Measurements from ENCODE around the gene BICD1. TPM values are rescaled to one million over a fixed set of nuclear protein-coding genes. Genes with fewer than 3 reads are reported as not detected.
A peak's percentile ranks its signal among the peaks of the same experiment; 100 is the strongest.

BICD1 gene
- polyA plus RNA-seq, 4 donors, result 0.45 to 17.0 (median 4.3) TPM

- Histone ChIP-seq H3K27me3 (ENCODE audit: control insufficient read depth in 3 of 3, insufficient read depth in 3 of 3, low read length in 3 of 3) (no peaks in the 10 kb centered on the region), H3K36me3 (ENCODE audit: control insufficient read depth in 3 of 3, insufficient read depth in 2 of 3, low read depth in 1 of 3, low read length in 3 of 3) (peaks cover 0 to 2% (median 2%) of the 10 kb centered on the region in 3 donors), H3K4me1 (ENCODE audit: control insufficient read depth in 3 of 3, insufficient read depth in 2 of 3, low read depth in 1 of 3, low read length in 2 of 3) (peaks cover 0 to 5% (median 0%) of the 10 kb centered on the region in 3 donors), H3K4me3 (ENCODE audit: low read depth in 1 of 3, low read length in 3 of 3) (no peak overlapping the region), H3K9me3 (ENCODE audit: control insufficient read depth in 2 of 2, insufficient read depth in 1 of 2, low read depth in 1 of 2, low read length in 1 of 2) (no peaks in the 10 kb centered on the region), H3K27ac (ENCODE audit: low read depth in 1 of 3, low read length in 2 of 3) (no peak overlapping the region)
- FAIRE-seq (no peak), DNase-seq (no peak)
- 92 to 96% (median 94%) methylated on average over 5 of the region's 5 CpGs for WGBS, 3 donors
Observed at GRCh38 chr12:32118806-32119205, 12.2 kb downstream of the BICD1 start.

- H3K27me3 ChIP-seq (ENCODE audit: control insufficient read depth in 3 of 3, insufficient read depth in 3 of 3, low read length in 3 of 3), result no peaks in the 10 kb centered on the region
- no peak for FAIRE-seq
- peaks cover 0 to 2% (median 0%) of the 10 kb centered on the region in 3 donors for H3K36me3 ChIP-seq (ENCODE audit: control insufficient read depth in 3 of 3, insufficient read depth in 2 of 3, low read depth in 1 of 3, low read length in 3 of 3)
- H3K4me3 ChIP-seq (ENCODE audit: low read depth in 1 of 3, low read length in 3 of 3), result no peak overlapping the region
- 76 to 82% (median 79%) methylated on average over 2 of the region's 2 CpGs for WGBS, 3 donors
- H3K27ac ChIP-seq (ENCODE audit: low read depth in 1 of 3, low read length in 2 of 3), result no peak overlapping the region
- DNase-seq, result no peak
- H3K9me3 ChIP-seq (ENCODE audit: control insufficient read depth in 2 of 2, insufficient read depth in 1 of 2, low read depth in 1 of 2, low read length in 1 of 2), result no peaks in the 10 kb centered on the region
- peaks cover 0 to 5% (median 0%) of the 10 kb centered on the region in 3 donors for H3K4me1 ChIP-seq (ENCODE audit: control insufficient read depth in 3 of 3, insufficient read depth in 2 of 3, low read depth in 1 of 3, low read length in 2 of 3)
Observed at GRCh38 chr12:32120419-32120818, 13.8 kb downstream of the BICD1 start.

DNA sequence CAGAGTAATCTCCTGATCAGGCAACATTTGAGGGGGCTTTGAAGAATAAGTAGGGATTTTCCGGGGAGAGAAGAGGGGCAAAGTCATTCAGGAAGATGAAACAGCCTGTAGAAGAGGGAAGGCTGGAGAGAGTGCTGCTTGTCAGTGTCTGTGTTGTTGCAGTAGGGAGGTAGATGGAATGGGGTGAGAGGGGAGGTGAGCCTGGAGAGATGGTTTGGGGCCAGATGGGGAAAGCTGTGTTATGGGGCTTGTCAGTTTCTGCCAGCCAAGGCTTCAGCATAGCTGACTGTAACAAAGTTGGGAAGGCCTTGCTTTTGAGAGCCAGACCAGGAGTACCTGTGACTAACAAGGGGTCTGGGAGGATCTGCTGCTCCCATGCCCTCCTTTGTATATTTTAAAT is 18.0 kb downstream of the BICD1 start:
- Histone ChIP-seq H3K36me3 (ENCODE audit: control insufficient read depth in 3 of 3, insufficient read depth in 2 of 3, low read depth in 1 of 3, low read length in 3 of 3) (no peaks in the 10 kb centered on the region), H3K4me3 (ENCODE audit: low read depth in 1 of 3, low read length in 3 of 3) (no peak overlapping the region), H3K27ac (ENCODE audit: low read depth in 1 of 3, low read length in 2 of 3) (no peak overlapping the region), H3K27me3 (ENCODE audit: control insufficient read depth in 3 of 3, insufficient read depth in 3 of 3, low read length in 3 of 3) (no peaks in the 10 kb centered on the region), H3K9me3 (ENCODE audit: control insufficient read depth in 2 of 2, insufficient read depth in 1 of 2, low read depth in 1 of 2, low read length in 1 of 2) (no peaks in the 10 kb centered on the region), H3K4me1 (ENCODE audit: control insufficient read depth in 3 of 3, insufficient read depth in 2 of 3, low read depth in 1 of 3, low read length in 2 of 3) (peaks cover 0 to 5% (median 0%) of the 10 kb centered on the region in 3 donors)
- DNase-seq, result no peak
- no peak for FAIRE-seq
- 76 to 100% (median 100%) methylated on average over 1 of the region's 1 CpG for WGBS, 3 donors

DNA sequence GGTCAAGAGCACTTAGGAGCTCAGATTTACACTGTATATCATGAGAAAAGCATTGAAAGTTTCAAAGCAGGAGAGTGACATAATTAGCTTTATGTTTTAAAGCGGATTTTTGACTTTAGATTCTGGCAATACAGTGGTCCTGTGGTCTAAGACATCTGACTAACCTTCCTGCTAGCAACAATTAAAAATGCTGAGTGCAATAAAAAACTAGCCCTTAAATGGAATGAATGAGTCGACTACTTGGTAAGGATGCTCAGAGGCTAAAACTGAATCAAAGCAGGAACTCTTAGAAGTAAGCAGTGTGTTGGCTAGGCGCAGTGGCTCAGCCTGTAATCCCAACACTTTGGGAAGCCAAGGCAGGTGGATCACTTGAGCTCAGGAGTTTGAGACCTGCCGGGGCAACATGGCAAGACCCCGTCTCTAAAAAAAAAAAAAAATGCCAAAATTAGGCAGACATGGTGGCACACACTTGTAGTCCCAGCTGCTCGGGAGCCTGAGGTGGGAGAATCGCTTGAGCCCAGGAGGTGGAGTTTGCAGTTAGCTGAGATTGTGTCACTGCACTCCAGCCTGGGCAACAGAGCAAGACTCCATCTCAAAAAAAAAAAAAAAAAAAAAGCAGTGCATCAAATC is 18.9 kb downstream of the BICD1 start:
- Histone ChIP-seq H3K4me3 (ENCODE audit: low read depth in 1 of 3, low read length in 3 of 3) (no peak overlapping the region), H3K4me1 (ENCODE audit: control insufficient read depth in 3 of 3, insufficient read depth in 2 of 3, low read depth in 1 of 3, low read length in 2 of 3) (peaks cover 0 to under 1% (median 0%) of the 10 kb centered on the region in 3 donors), H3K36me3 (ENCODE audit: control insufficient read depth in 3 of 3, insufficient read depth in 2 of 3, low read depth in 1 of 3, low read length in 3 of 3) (no peaks in the 10 kb centered on the region), H3K27ac (ENCODE audit: low read depth in 1 of 3, low read length in 2 of 3) (no peak overlapping the region), H3K9me3 (ENCODE audit: control insufficient read depth in 2 of 2, insufficient read depth in 1 of 2, low read depth in 1 of 2, low read length in 1 of 2) (no peaks in the 10 kb centered on the region), H3K27me3 (ENCODE audit: control insufficient read depth in 3 of 3, insufficient read depth in 3 of 3, low read length in 3 of 3) (no peaks in the 10 kb centered on the region)
- DNase-seq, result no peak
- FAIRE-seq, result no peak
- WGBS, 3 donors, result 92 to 95% (median 95%) methylated on average over 7 of the region's 7 CpGs

- H3K27ac ChIP-seq (ENCODE audit: low read depth in 1 of 3, low read length in 2 of 3), result no peak overlapping the region
- 76 to 85% (median 84%) methylated on average over 2 of the region's 2 CpGs for WGBS, 3 donors
- H3K4me1 ChIP-seq (ENCODE audit: control insufficient read depth in 3 of 3, insufficient read depth in 2 of 3, low read depth in 1 of 3, low read length in 2 of 3), result no peaks in the 10 kb centered on the region
- H3K36me3 ChIP-seq (ENCODE audit: control insufficient read depth in 3 of 3, insufficient read depth in 2 of 3, low read depth in 1 of 3, low read length in 3 of 3), result no peaks in the 10 kb centered on the region
- FAIRE-seq (no peak), DNase-seq (no peak)
- no peaks in the 10 kb centered on the region for H3K9me3 ChIP-seq (ENCODE audit: control insufficient read depth in 2 of 2, insufficient read depth in 1 of 2, low read depth in 1 of 2, low read length in 1 of 2)
- H3K4me3 ChIP-seq (ENCODE audit: low read depth in 1 of 3, low read length in 3 of 3), result no peak overlapping the region
- H3K27me3 ChIP-seq (ENCODE audit: control insufficient read depth in 3 of 3, insufficient read depth in 3 of 3, low read length in 3 of 3), result no peaks in the 10 kb centered on the region
Observed at GRCh38 chr12:32126720-32127119, 20.1 kb downstream of the BICD1 start.

GRCh38 chr12:32131666-32132065 is 25.0 kb downstream of the BICD1 start:
- Histone ChIP-seq H3K9me3 (ENCODE audit: control insufficient read depth in 2 of 2, insufficient read depth in 1 of 2, low read depth in 1 of 2, low read length in 1 of 2) (no peaks in the 10 kb centered on the region), H3K4me1 (ENCODE audit: control insufficient read depth in 3 of 3, insufficient read depth in 2 of 3, low read depth in 1 of 3, low read length in 2 of 3) (peaks cover 0 to 6% (median 0%) of the 10 kb centered on the region in 3 donors), H3K36me3 (ENCODE audit: control insufficient read depth in 3 of 3, insufficient read depth in 2 of 3, low read depth in 1 of 3, low read length in 3 of 3) (no peaks in the 10 kb centered on the region), H3K4me3 (ENCODE audit: low read depth in 1 of 3, low read length in 3 of 3) (no peak overlapping the region), H3K27ac (ENCODE audit: low read depth in 1 of 3, low read length in 2 of 3) (no peak overlapping the region), H3K27me3 (ENCODE audit: control insufficient read depth in 3 of 3, insufficient read depth in 3 of 3, low read length in 3 of 3) (no peaks in the 10 kb centered on the region)
- DNase-seq (no peak), FAIRE-seq (no peak)
- WGBS, 3 donors, result 81 to 87% (median 84%) methylated on average over 5 of the region's 5 CpGs

GRCh38 chr12:32134101-32134888 is 27.6 kb downstream of the BICD1 start:
- DNase-seq, result no peak
- Histone ChIP-seq H3K27me3 (ENCODE audit: control insufficient read depth in 3 of 3, insufficient read depth in 3 of 3, low read length in 3 of 3) (no peaks in the 10 kb centered on the region), H3K36me3 (ENCODE audit: control insufficient read depth in 3 of 3, insufficient read depth in 2 of 3, low read depth in 1 of 3, low read length in 3 of 3) (no peaks in the 10 kb centered on the region), H3K9me3 (ENCODE audit: control insufficient read depth in 2 of 2, insufficient read depth in 1 of 2, low read depth in 1 of 2, low read length in 1 of 2) (no peaks in the 10 kb centered on the region), H3K4me3 (ENCODE audit: low read depth in 1 of 3, low read length in 3 of 3) (no peak overlapping the region), H3K4me1 (ENCODE audit: control insufficient read depth in 3 of 3, insufficient read depth in 2 of 3, low read depth in 1 of 3, low read length in 2 of 3) (peaks cover 0 to 6% (median 0%) of the 10 kb centered on the region in 3 donors), H3K27ac (ENCODE audit: low read depth in 1 of 3, low read length in 2 of 3) (no peak overlapping the region)
- no peak for FAIRE-seq
- 63 to 67% (median 66%) methylated on average over 8 of the region's 8 CpGs for WGBS, 3 donors

- peak; percentile 13 to 31 for DNase-seq
- no peak overlapping the region for H3K27ac ChIP-seq (ENCODE audit: low read depth in 1 of 3, low read length in 2 of 3)
- no peaks in the 10 kb centered on the region for H3K9me3 ChIP-seq (ENCODE audit: control insufficient read depth in 2 of 2, insufficient read depth in 1 of 2, low read depth in 1 of 2, low read length in 1 of 2)
- H3K36me3 ChIP-seq (ENCODE audit: control insufficient read depth in 3 of 3, insufficient read depth in 2 of 3, low read depth in 1 of 3, low read length in 3 of 3), result no peaks in the 10 kb centered on the region
- 62 to 72% (median 62%) methylated on average over 2 of the region's 2 CpGs for WGBS, 3 donors
- H3K4me3 ChIP-seq (ENCODE audit: low read depth in 1 of 3, low read length in 3 of 3), result no peak overlapping the region
- peaks cover 0 to 10% (median 0%) of the 10 kb centered on the region in 3 donors for H3K4me1 ChIP-seq (ENCODE audit: control insufficient read depth in 3 of 3, insufficient read depth in 2 of 3, low read depth in 1 of 3, low read length in 2 of 3)
- no peaks in the 10 kb centered on the region for H3K27me3 ChIP-seq (ENCODE audit: control insufficient read depth in 3 of 3, insufficient read depth in 3 of 3, low read length in 3 of 3)
- FAIRE-seq, result no peak
Observed at GRCh38 chr12:32135967-32136366, 29.3 kb downstream of the BICD1 start.
